Tongue (tissue), 2 donors: Measurements from ENCODE around the gene KLHDC9. TPM values are rescaled to one million over a fixed set of nuclear protein-coding genes. Genes with fewer than 3 reads are reported as not detected.
"Not testable (repeated sequence)": the region's sequence is repeated elsewhere in the genome, so short reads cannot be mapped to it uniquely, and the experiment has no call there.

Experiments used
- DNase-seq: peaks from one replicate; pipeline ENCODE4 v3.0.0-alpha.2; 2015
- total RNA-seq: library from RNA; depleted of rRNA; stranded (reverse); fragments of >200 nt; gene quantifications from one replicate; pipeline ENCODE4 v1.2.3, GENCODE V29; 2014

KLHDC9 gene, protein sequence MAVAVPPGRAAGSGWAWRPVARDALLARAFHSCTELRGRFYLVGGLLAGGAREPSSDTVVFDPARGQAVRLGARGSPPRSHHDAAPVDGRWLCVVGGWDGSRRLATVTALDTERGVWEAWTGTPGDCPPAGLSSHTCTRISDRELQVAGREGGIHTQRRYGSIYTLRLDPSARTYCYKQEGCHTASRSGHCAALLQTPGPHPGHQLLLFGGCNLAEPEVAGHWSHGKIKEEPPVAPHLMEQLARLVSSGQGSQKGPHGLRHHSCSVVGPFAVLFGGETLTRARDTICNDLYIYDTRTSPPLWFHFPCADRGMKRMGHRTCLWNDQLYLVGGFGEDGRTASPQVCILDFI
- 3.3 TPM for total RNA-seq

GRCh38 chr1:161098210-161099068 is at the start of gene KLHDC9:
Gene KLHDC9, plus strand, starts transcription at chr1:161098361. Its CDS starts 175 bp downstream, at chr1:161098536.
- peak; percentile 78 for DNase-seq

DNA sequence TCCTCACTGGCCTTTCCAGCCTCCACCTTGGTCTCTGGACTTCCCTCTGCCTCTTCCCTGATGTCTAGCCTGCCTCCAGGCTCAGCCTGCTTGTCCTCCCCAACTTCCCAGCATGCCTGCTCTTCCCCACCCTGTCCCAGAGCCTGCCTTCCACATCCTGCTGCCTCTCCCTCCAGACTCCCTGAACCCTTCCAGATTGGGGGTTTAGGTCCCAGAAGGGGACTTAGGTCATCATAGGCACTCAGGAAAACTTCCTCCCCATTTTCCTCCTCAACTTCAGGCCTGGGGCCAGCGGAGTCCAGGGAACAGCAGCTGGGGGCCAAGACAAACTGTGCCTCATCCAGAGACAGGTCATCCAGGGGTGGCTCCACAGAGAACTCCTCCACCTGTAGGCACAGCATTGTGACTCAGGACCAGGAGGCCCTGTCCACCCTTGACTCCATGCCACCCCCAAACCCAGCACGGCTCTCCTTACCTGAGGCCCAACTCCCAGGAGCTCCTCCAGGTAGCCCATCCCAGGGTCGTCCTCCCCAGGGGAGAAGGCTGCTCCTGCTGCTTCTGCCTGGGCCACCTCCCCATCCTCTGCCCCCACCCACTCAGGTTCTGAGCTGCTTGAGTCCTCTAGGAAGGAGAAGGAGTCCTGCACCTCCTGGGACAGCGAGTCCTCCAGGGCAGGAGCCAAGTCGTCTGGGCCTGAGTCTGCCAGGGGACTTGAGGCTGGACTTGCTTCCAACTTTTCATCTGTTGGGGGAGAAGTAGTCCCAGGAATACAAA is 49.0 kb upstream of the KLHDC9 start:
- no peak for DNase-seq

GRCh38 chr1:161051219-161051618 is 46.9 kb upstream of the KLHDC9 start:
- no peak for DNase-seq

GRCh38 chr1:161052899-161053298 is 45.3 kb upstream of the KLHDC9 start:
- no peak for DNase-seq

DNA sequence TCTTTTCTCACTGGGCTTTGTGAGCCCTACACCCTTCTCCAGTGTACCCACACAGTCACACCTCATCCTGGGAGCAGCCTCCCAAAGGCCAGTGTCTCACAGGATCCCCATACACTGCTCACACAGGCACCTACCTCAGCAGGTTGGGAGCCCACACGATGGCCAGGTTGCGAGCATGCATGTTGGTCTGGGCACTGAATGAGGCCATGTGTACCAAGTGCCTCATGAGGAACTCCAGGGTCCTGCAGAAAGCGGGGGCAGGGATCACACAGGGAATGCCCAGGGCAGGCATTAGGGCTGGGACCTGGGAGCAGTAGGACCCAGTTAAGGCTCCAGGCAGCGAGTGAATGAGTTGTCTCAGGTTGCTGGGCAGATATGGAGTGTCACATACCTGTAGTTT is 43.9 kb upstream of the KLHDC9 start:
- no peak for DNase-seq

DNA sequence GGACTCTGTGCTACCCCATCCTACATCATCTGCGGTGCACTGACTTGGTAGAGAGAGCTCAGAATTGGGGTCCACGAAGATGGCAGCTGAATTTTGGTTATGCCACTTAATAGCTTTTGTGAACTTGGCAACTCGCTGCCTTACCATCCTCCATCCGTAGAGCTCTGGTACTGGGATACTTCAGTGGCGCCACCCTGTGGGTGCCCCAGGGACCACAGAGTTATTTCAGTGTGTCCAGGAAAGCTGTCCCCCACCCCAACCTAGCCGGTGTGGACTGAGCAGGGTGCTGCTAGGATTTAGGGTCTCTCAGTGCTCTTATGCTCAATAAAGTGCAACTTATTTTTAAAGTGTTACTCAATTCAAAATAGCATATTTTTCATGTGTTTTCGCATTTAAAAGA is 43.4 kb upstream of the KLHDC9 start:
- no peak for DNase-seq

GRCh38 chr1:161059293-161059692 is 38.9 kb upstream of the KLHDC9 start:
- no peak for DNase-seq

GRCh38 chr1:161061419-161061818 is 36.7 kb upstream of the KLHDC9 start:
- DNase-seq = no peak

DNA sequence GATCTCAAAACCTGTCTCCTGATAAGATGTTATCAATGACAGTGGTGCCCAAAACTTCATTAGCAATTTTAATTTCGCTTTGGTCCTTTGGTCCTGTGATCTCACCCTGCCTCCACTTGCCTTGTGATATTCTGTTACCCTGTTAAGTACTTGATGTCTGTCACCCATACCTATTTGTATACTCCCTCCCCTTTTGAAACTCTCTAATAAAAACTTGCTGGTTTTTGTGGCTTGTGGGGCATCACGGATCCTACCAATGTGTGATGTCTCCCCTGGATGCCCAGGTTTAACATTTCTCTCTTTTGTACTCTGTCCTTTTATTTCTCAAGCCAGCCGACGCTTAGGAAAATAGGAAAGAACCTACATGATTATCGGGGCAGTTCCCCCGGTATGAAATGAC is 34.2 kb upstream of the KLHDC9 start:
- DNase-seq = not testable (repeated sequence)

GRCh38 chr1:161065681-161066080 is 32.5 kb upstream of the KLHDC9 start:
- not testable (repeated sequence) for DNase-seq

DNA sequence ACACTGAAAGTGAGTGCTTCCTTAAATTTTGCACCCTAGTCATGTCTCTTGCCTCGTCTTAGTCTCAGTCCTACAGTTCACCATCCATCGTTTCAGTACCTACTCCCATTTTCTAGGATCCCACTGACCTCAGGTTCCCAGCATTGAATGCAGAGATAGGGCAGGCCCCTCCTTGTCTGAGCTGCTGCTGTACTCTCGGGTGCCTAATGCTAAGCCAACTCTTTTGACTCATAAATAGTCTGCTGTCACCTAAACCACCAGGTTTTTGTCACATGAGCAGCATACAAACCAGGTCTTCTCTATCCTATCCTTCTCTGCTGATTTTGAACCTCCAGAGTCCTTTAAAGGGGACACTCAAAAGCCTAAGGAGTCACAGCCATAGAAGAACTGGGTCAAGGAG is 31.5 kb upstream of the KLHDC9 start:
- DNase-seq = no peak

DNA sequence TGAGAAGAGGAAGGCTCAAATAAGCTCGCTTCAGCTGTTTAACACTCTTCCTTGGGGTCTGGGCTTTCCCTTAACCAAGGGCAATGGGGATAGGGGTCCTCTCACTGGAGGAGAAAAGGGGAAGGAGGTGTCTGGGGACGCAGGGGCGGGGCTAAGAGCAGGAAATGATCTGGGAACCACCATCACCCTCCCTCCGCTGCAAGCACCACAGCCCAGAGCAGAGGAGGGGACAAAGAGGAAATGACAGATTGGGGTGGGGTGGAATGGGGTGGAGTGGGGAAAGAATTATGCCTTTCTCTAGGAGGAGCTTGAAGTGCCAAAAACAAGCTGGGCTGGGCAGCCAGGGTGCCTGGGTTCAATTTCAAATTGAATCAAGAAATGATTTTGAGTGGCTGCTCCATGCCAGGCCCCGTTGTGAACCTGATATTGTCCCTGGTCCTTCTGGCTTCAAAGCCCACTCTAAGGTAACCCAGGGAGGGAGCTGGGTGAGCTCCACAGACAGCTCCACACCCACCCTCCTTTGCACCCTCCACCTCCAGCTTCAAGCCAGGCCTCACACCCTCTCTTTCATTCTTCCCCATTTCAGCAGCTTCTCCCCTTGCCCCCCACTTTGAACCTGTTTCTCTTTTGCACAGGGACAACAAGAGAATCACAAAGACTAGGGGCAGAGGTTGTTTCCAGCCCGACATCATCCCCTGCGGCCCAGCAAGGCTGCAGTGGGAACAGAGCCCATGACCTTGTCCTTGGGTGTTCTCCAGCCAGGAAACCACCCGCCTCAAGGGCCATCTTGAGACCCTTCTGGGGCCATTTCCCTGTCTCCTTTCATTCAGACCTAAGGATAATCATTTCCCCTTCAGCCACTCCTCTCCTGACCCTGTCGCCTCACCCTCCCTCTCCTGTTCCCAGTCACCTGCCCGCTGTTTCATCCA is 29.6 kb upstream of the KLHDC9 start:
- peak; percentile 28 for DNase-seq

GRCh38 chr1:161069241-161069640 is 28.9 kb upstream of the KLHDC9 start:
- DNase-seq = no peak

- DNase-seq = peak; percentile 12
These were observed 28.4 kb upstream of the KLHDC9 start, which contains the start of gene ARHGAP30 for GRCh38 chr1:161069731-161070270. Gene ARHGAP30, minus strand, starts transcription at chr1:161069891. Its CDS starts 267 bp downstream, at chr1:161069624.

DNA sequence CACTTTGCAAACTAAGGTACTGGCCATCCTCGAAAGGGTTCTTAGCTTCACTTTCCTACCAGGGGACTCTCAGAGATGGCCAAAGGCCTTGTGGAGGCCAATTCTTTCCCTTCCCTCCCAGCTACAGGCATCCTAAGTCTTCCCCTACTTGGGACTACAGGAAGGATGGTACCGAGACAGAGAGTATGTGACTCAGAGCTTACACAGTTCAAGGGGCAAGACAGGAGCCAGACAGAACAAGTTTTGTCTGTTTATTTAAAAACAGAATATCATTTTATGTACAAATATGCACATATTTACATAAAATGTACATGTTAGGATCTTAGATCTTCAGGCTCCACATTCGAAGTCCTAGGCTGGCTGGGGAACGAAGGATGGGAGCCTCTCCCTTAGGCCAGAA is 27.4 kb upstream of the KLHDC9 start:
- DNase-seq = no peak

DNA sequence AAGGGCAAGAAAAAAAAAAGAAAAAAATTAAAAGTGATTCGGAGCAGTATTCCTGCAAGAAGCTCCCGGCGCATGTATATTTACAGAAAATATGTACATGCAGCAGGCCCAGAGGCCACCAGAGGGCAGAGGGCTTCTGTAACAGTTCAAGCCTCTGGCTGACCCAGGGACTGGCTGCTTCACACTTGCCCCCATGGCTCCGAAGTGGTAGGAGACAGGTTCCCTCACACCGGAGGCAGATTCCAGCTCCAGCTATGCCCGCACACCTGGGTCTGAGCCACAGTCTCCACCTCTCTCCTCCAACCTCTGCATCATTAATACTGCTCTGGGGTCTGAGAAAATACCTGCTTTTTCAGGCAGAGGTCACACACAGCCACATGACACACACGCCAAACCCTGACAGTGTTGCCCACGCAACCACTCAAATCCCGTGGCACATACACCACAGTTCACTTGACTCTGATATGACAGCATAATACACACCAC is 26.2 kb upstream of the KLHDC9 start:
- peak; percentile 31 for DNase-seq

DNA sequence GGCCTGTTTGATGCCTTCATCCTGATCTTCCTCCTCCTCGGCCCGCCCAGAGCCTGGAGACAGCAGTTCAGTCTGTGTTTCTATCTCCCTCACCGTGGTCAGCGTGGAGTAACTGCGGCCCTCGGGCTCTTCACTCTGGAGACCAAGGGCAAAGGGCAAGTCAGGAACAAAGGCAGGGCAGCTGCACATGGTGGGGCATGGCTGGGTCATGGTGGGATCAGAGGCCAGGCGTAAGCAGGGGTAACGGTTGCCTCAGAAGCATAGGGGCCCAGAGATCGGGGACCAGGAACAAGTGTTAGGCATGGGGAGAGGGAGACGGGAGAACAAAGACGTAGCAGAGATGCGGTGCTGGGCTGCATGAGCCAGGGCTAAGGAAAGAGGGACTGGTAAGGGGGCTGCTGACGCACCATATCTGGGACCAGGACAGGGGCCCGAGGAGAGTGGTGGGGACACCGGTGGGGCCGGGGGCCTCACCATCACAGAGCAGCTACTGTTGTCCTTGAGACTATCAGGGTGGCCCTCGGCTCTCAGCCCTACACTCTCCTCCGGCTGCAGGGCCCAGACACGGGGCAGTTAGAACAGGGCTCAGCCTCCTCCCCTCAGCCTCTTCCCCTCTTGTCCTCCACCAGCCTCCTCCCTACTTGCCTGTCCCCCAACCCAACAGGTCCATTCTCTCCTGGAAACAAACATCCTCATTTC is 25.3 kb upstream of the KLHDC9 start:
- DNase-seq = no peak

DNA sequence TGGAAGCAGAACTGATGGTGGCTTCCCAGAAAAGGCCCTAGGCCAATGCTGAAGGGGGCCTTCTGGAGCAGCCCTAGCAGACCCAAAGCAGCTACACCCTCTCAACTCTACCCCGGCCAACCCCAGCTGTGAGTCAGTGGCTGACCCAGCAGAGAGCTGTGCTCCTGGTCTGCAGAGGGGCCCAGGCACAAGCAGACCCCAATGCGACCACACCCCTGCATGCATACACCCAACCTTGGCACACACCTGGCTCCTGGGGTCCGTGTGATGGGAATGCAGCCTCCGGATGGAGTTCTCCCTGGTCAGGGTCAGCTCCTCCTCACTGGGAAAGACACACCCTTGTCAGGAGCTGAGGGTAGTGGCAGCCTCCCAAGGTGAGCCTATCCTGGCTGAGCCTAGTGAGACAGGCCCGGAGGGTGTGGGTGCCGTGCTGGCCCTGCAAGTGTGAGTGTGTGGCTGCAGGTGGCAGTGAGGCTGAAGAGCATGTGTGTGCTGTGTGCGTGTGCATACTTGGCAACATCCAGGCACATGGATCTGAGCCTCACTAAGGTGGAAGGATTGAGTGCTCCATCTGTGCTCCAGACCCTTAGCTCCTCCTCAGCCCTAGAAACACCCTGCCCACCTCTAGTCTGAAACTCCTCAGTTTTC is 24.6 kb upstream of the KLHDC9 start:
- no peak for DNase-seq

DNA sequence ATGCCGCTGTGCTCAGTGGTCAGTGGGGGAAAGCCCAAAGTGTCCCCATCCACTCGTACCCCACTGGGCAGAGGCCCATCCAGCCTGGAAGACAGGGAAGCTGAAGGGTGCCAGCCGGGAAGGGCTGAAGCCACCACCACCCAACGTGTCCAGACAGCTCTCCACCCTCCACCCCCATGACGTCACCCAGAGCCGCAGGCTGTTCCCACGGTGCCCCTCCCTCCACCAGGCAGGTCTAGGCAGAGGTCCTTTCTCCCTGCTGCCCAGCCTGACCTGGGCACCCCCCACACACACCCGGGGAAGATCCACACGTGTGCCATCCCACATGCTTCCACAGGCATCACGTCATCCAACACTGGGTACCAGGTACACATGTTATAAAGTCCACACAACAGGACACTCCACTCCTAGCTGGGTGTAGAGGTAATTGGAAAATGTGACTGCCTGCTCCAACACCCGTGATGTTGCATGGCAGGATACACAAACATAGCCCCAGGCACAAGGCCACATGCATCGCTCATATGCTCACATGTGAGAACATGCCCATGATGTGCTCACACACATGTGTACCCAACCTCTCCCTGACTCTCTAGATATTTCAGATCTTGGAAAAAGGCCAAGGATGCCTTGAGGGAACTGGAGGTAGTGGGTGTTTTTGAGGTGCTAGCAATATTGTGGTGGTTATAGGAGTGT is 23.3 kb upstream of the KLHDC9 start:
- DNase-seq = peak; percentile 42
